ENCODE results near the gene BRCA1.
A peak's percentile ranks its signal among the peaks of the same experiment; 100 is the strongest.
"Not testable (repeated sequence)": the region's sequence is repeated elsewhere in the genome, so short reads cannot be mapped to it uniquely, and the experiment has no call there.

The BRCA1 gene

GRCh38 chr17:43003542-43004172, 121.5 kb downstream of the BRCA1 start:
- peaks cover 44% of the 10 kb centered on the region for H3K36me3 ChIP-seq (ENCODE audit: control insufficient read depth, insufficient read depth, low read length)
- H3K4me1 ChIP-seq (ENCODE audit: control insufficient read depth, insufficient read depth, low read length): peaks cover 9% of the 10 kb centered on the region

DNA sequence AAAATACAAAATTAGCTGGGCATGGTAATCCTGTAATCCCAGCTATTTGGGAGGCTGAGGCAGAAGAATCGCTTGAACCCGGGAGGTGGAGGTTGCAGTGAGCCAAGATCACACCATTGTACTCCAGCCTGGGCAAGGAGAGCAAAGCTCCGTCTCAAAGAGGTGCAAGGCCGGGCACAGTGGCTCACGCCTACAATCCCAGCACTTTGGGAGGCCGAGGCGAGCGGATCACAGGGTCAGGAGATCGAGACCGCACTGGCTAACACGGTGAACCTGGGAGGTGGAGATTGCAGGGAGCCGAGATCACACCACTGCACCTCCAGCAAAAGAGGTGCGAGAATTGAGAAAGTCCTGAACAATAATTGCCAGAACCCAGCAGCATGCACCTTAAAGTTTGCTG, 124.3 kb downstream of the BRCA1 start:
- not testable (repeated sequence) for H3K27me3 ChIP-seq (ENCODE audit: control insufficient read depth, insufficient read depth, low read length); H3K4me3 ChIP-seq (ENCODE audit: low read depth, low read length); H3K9me3 ChIP-seq (ENCODE audit: control insufficient read depth, insufficient read depth, low read length); H3K9ac ChIP-seq (ENCODE audit: low read depth, low read length)
- peaks cover 10% of the 10 kb centered on the region for H3K4me1 ChIP-seq (ENCODE audit: control insufficient read depth, insufficient read depth, low read length)
- H3K36me3 ChIP-seq (ENCODE audit: control insufficient read depth, insufficient read depth, low read length): peaks cover 44% of the 10 kb centered on the region

More at GRCh38 chr17:43003542-43004172, 121.5 kb downstream of the BRCA1 start:
- H3K27me3 ChIP-seq (ENCODE audit: control insufficient read depth, insufficient read depth, low read length): no peaks in the 10 kb centered on the region
- no peaks in the 10 kb centered on the region for H3K9me3 ChIP-seq (ENCODE audit: control insufficient read depth, insufficient read depth, low read length)
- H3K9ac ChIP-seq (ENCODE audit: low read depth, low read length): no peak overlapping the region
- no peak overlapping the region for H3K4me3 ChIP-seq (ENCODE audit: low read depth, low read length)

DNA sequence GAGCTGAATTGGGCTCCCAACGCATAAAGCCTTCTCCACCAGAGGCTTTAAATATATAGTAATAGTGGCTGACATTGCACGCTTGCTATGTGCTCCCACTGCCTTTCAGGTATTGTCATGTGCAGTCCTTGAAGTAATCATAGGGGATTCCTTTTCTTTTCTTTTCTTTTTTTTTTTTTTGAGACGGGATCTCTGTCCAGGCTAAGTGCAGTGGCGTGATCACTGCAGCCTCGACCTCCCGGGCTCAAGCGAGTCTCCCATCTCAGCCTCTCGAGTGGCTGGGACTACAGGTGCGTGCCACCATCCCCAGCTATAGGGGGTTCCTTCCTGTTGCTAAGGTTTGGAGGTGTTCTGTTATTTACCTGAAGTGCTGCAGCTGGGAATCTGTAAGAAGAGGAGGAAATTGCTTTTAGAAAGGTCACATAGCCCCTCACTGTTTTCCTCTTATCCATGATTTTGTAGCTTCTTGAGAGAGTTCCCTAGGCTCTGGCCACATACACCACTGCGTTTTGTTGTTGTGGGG, 126.1 kb downstream of the BRCA1 start:
- peak overlapping the region; percentile 97 for H3K4me3 ChIP-seq (ENCODE audit: low read depth, low read length)
- H3K4me1 ChIP-seq (ENCODE audit: control insufficient read depth, insufficient read depth, low read length): peaks cover 10% of the 10 kb centered on the region
- H3K27me3 ChIP-seq (ENCODE audit: control insufficient read depth, insufficient read depth, low read length): no peaks in the 10 kb centered on the region
- no peaks in the 10 kb centered on the region for H3K9me3 ChIP-seq (ENCODE audit: control insufficient read depth, insufficient read depth, low read length)
- peaks cover 44% of the 10 kb centered on the region for H3K36me3 ChIP-seq (ENCODE audit: control insufficient read depth, insufficient read depth, low read length)
- peak overlapping the region; percentile 100 for H3K9ac ChIP-seq (ENCODE audit: low read depth, low read length)

DNA sequence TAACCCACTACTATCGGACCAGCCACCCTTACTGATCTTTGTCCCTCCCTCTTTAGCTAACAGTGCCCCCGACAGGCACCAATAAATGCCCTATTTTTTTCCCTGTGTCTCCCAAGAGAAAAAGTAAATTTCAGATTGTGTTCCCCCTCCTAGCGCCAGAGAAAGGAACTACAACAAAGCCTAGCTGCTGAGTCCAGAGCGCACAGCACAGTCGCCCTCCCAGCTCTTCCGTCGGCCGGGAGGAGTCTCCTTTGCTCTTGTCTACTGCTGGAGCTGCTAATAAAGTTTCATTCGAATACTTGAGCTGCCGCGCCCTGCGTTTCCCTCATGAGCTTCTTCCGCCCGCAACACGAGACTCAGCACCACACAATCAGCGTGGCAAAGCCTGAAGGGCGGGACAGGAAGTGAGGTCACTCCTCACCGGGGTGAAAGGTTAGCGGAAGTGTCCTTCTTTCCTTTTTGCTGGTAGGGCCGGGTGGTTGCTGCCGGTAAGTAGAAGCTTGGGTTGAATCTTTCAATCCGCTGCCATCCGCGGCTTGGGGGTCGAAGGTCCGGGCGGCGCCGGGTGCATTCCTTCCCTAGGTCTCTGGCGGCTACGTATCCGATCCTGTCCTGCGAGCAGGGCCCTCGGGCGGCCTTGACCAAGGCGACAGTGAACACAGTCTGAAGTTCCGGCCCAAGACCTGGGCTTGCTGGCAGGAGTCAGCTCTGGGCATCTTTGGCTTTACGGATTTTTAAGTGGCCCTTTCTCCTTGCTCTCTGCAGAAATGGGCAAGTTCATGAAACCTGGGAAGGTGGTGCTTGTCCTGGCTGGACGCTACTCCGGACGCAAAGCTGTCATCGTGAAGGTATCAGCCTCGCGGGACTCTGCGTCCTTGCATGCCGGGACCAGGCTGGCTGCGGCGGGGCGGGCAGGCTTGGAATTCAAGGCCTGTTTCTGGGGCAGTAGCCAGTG, 126.9 kb downstream of the BRCA1 start, which contains the start of gene RPL27:
Gene RPL27 (plus strand): TSS at position 436 of the 955 bp plus-strand sequence. CDS start 332 bp downstream, at position 768.
- Histone ChIP-seq H3K27me3 (ENCODE audit: control insufficient read depth, insufficient read depth, low read length) (no peaks in the 10 kb centered on the region), H3K9me3 (ENCODE audit: control insufficient read depth, insufficient read depth, low read length) (no peaks in the 10 kb centered on the region), H3K9ac (ENCODE audit: low read depth, low read length) (peak within 1 kb of the TSS; percentile 100), H3K36me3 (ENCODE audit: control insufficient read depth, insufficient read depth, low read length) (peaks cover 38% of the 10 kb centered on the region), H3K4me3 (ENCODE audit: low read depth, low read length) (peak within 1 kb of the TSS; percentile 97), H3K4me1 (ENCODE audit: control insufficient read depth, insufficient read depth, low read length) (peaks cover 10% of the 10 kb centered on the region)

DNA sequence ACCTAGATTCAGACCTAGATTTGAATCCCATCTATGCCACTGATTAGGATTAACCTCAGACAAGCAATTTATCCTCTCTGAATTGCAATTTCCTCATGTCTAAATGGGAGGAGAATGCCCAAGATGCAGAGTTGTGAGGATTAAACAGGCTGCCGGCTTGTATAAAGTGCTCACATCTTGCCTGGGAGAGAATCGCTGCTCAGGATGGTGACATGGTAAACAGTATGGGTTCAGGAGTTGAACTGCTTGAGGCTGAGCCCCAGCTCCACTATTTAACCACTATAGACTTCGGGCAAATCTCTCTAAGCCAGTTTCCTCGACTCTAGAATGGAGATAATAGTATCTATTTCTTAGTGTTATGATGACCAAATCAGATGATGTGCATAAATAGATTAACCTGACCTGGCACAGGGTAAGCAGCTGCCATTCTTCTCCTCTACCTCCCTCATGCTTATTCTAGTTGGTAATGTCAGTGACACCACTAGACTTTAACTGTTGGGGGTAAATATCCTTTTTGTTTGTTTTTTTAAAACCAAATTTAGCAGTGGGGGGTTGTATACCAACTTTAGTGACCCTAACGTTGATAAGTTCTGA, 127.7 kb downstream of the BRCA1 start:
- H3K9me3 ChIP-seq (ENCODE audit: control insufficient read depth, insufficient read depth, low read length): no peaks in the 10 kb centered on the region
- H3K4me3 ChIP-seq (ENCODE audit: low read depth, low read length): peak overlapping the region; percentile 97
- no peaks in the 10 kb centered on the region for H3K27me3 ChIP-seq (ENCODE audit: control insufficient read depth, insufficient read depth, low read length)
- peaks cover 35% of the 10 kb centered on the region for H3K36me3 ChIP-seq (ENCODE audit: control insufficient read depth, insufficient read depth, low read length)
- peak overlapping the region; percentile 27 for H3K9ac ChIP-seq (ENCODE audit: low read depth, low read length)
- H3K4me1 ChIP-seq (ENCODE audit: control insufficient read depth, insufficient read depth, low read length): peaks cover 10% of the 10 kb centered on the region
